ENCODE measurements around the gene DVL1.
A peak's percentile ranks its signal among the peaks of the same experiment; 100 is the strongest.

DNA sequence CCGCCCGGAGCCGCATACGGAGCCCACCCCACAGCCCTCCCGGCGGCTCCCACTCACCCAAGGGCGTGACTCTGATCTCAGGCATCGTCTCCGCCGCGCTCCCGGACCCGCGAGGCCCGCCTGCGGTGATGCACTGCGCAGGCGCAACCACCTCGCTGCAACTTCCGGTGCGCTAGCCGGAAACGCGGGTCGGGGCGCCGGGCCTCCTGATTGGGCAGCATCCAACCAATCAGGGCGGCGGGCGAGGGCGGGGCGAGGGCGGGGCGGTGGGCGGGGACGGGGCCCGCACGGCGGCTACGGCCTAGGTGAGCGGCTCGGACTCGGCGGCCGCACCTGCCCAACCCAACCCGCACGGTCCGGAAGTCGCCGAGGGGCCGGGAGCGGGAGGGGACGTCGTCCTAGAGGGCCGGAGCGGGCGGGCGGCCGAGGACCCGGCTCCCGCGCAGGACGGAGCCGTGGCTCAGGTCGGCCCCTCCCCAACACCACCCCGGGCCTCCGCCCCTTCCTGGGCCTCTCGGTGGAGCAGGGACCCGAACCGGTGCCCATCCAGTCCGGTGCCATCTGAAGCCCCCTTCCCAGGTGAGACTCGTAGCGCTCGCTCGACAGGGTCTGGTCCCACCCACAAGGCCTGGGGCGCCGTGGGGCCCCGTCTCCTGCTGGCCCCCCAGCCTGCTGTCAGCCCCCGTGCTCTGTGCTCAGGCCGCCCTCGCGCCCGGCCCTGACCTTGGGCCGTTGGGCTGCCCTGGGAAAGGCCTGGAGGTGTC lies 24.5 kb downstream of the DVL1 start, which contains the start of the genes CPTP and INTS11:
- TF ChIP-seq POLR2A (IDR thresholded peaks at IDR 0.05) = peak; percentile 53 to 79
- TF ChIP-seq, protein P1, sequence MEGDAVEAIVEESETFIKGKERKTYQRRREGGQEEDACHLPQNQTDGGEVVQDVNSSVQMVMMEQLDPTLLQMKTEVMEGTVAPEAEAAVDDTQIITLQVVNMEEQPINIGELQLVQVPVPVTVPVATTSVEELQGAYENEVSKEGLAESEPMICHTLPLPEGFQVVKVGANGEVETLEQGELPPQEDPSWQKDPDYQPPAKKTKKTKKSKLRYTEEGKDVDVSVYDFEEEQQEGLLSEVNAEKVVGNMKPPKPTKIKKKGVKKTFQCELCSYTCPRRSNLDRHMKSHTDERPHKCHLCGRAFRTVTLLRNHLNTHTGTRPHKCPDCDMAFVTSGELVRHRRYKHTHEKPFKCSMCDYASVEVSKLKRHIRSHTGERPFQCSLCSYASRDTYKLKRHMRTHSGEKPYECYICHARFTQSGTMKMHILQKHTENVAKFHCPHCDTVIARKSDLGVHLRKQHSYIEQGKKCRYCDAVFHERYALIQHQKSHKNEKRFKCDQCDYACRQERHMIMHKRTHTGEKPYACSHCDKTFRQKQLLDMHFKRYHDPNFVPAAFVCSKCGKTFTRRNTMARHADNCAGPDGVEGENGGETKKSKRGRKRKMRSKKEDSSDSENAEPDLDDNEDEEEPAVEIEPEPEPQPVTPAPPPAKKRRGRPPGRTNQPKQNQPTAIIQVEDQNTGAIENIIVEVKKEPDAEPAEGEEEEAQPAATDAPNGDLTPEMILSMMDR (IDR thresholded peaks at IDR 0.05) = no peak

All from sigmoid colon (tissue), 3 donors.